Measurements from ENCODE around the gene UNC13D.
"Not testable (repeated sequence)": the region's sequence is repeated elsewhere in the genome, so short reads cannot be mapped to it uniquely, and the experiment has no call there.

UNC13D gene

GRCh38 chr17:75783069-75783783 is 61.0 kb downstream of the UNC13D start:
- peak; percentile 86 for DNase-seq (ENCODE audit: low read depth, low spot score)
- H3K4me3 ChIP-seq (ENCODE audit: low read length): peak overlapping the region; percentile 99

- peak overlapping the region; percentile 28 for H3K4me3 ChIP-seq (ENCODE audit: low read length)
Observed at GRCh38 chr17:75779987-75780889, 64.0 kb downstream of the UNC13D start.

GRCh38 chr17:75779250-75779986 is 64.8 kb downstream of the UNC13D start:
- peak; percentile 100 for DNase-seq (ENCODE audit: low read depth, low spot score)

More at GRCh38 chr17:75779987-75780889, 64.0 kb downstream of the UNC13D start:
- no peak for DNase-seq (ENCODE audit: low read depth, low spot score)

GRCh38 chr17:75778861-75779249 is 65.3 kb downstream of the UNC13D start:
- peak; percentile 46 for DNase-seq (ENCODE audit: low read depth, low spot score)

More at GRCh38 chr17:75779250-75779986, 64.8 kb downstream of the UNC13D start:
- H3K4me3 ChIP-seq (ENCODE audit: low read length): peak overlapping the region; percentile 81

GRCh38 chr17:75778066-75778860 is 65.9 kb downstream of the UNC13D start:
- DNase-seq (ENCODE audit: low read depth, low spot score): not testable (repeated sequence)
- peak overlapping the region; percentile 81 for H3K4me3 ChIP-seq (ENCODE audit: low read length)

More at GRCh38 chr17:75778861-75779249, 65.3 kb downstream of the UNC13D start:
- peak overlapping the region; percentile 81 for H3K4me3 ChIP-seq (ENCODE audit: low read length)

- H3K4me3 ChIP-seq (ENCODE audit: low read length): no peak overlapping the region
- no peak for DNase-seq (ENCODE audit: low read depth, low spot score)
Observed at GRCh38 chr17:75777296-75777922, 66.8 kb downstream of the UNC13D start.
